Upper lobe of left lung (tissue), 4 donors: ENCODE measurements around the gene NGEF.

Experiments used
- CTCF ChIP-seq, 6 experiments: fragments of 450-650 bp in 4 of 6; fragments of 200-600 bp in 2 of 6; sonication (generic) in 2 of 6; IDR thresholded peaks; one replicate each; pipeline ENCODE4 v1.5.1; 2016 to 2019; ENCODE audit warnings: antibody characterized with exemption in 6 of 6
- EP300 ChIP-seq, 4 donors: sonication (generic); formaldehyde crosslinking; IDR thresholded peaks; one replicate each; pipeline ENCODE4 v1.5.1; 2017; ENCODE audit warnings: antibody characterized with exemption in 4 of 4, control low read depth in 2 of 4
- POLR2A ChIP-seq, 4 donors: fragments of 450-650 bp; IDR thresholded peaks; one replicate each; pipeline ENCODE4 v1.5.1; 2016 to 2017; ENCODE audit warnings: antibody characterized with exemption in 4 of 4, mild to moderate bottlenecking in 2 of 4

- TF ChIP-seq EP300 (IDR thresholded peaks at IDR 0.05) (no peak), CTCF (IDR thresholded peaks at IDR 0.05) (no peak), POLR2A (IDR thresholded peaks at IDR 0.05) (no peak)
Measured at GRCh38 chr2:232861353-232861752, 151.7 kb downstream of the NGEF start.
